ENCODE results near the gene SMDT1.
"Not testable (repeated sequence)": the region's sequence is repeated elsewhere in the genome, so short reads cannot be mapped to it uniquely, and the experiment has no call there.

Gene SMDT1

GRCh38 chr22:42071508-42071907, 8.0 kb upstream of the SMDT1 start:
- DNase-seq: not testable (repeated sequence)

- DNase-seq: no peak
Measured at GRCh38 chr22:42072606-42073330, 6.7 kb upstream of the SMDT1 start.

GRCh38 chr22:42073621-42074041, 5.9 kb upstream of the SMDT1 start:
- no peak for DNase-seq

GRCh38 chr22:42074132-42074811, 5.2 kb upstream of the SMDT1 start, which contains the start of gene PHETA2:
TSS of gene PHETA2 (plus strand) at chr22:42074248. CDS start at chr22:42077294, 3,046 bp downstream.
- DNase-seq: no peak

GRCh38 chr22:42074846-42075676, 4.4 kb upstream of the SMDT1 start:
- no peak for DNase-seq

- DNase-seq: no peak
Measured at GRCh38 chr22:42076764-42077485, 2.6 kb upstream of the SMDT1 start.

- no peak for DNase-seq
Measured at GRCh38 chr22:42077486-42078125, 1.9 kb upstream of the SMDT1 start.

- peak in 1 of 2 experiments; percentile 41 for DNase-seq
Measured at GRCh38 chr22:42078469-42079318, 806 bp upstream of the SMDT1 start.

GRCh38 chr22:42080287-42080686, 787 bp downstream of the SMDT1 start:
- DNase-seq: peak; percentile 13 to 31

GRCh38 chr22:42083119-42083518, 3.6 kb downstream of the SMDT1 start:
- DNase-seq: no peak

- no peak for DNase-seq
Measured at GRCh38 chr22:42084874-42085273, 5.4 kb downstream of the SMDT1 start.

GRCh38 chr22:42086051-42086450, 6.6 kb downstream of the SMDT1 start:
- DNase-seq: no peak

GRCh38 chr22:42090596-42091454, 11.3 kb downstream of the SMDT1 start, which contains the start of gene NDUFA6:
TSS of gene NDUFA6 (minus strand) at chr22:42090772. CDS start at chr22:42090744, 28 bp downstream.
- peak; percentile 98 for DNase-seq

GRCh38 chr22:42091455-42091782, 11.9 kb downstream of the SMDT1 start:
- DNase-seq: no peak

- no peak for DNase-seq
Measured at GRCh38 chr22:42101199-42101598, 21.7 kb downstream of the SMDT1 start.

- not testable (repeated sequence) for DNase-seq
Measured at GRCh38 chr22:42104332-42104860, 24.9 kb downstream of the SMDT1 start.

- DNase-seq: no peak
Measured at GRCh38 chr22:42108848-42109247, 29.3 kb downstream of the SMDT1 start.

GRCh38 chr22:42111798-42112197, 32.3 kb downstream of the SMDT1 start:
- no peak for DNase-seq

- DNase-seq: peak in 1 of 2 experiments; percentile 12
Measured at GRCh38 chr22:42112793-42113192, 33.3 kb downstream of the SMDT1 start.

- DNase-seq: peak; percentile 14 to 17
Measured at GRCh38 chr22:42114721-42115120, 35.2 kb downstream of the SMDT1 start.
